ENCODE data around the gene CSMD2. TPM values are rescaled to one million over a fixed set of nuclear protein-coding genes. Genes with fewer than 3 reads are reported as not detected.

The CSMD2 gene
- total and polyA plus RNA-seq, 2 of the 4 experiments (the other 2 are of a cell fraction): under 0.01 to 0.36 TPM

- Histone ChIP-seq H3K9me3 (ENCODE audit: control insufficient read depth, insufficient read depth, low read length) (peaks cover 42% of the 10 kb centered on the region), H3K9ac (ENCODE audit: low read depth, low read length) (no peak overlapping the region), H3K4me2 (ENCODE audit: low read depth, low read length) (no peak overlapping the region), H2AK9ac (replicated peaks; ENCODE audit: low read depth, low read length, poor library complexity) (no peak overlapping the region), H3K9me1 (ENCODE audit: insufficient read depth, low read length) (no peaks in the 10 kb centered on the region), H2BK5ac (ENCODE audit: low read depth, low read length, poor library complexity, severe bottlenecking) (no peak overlapping the region), H3K4me3 (ENCODE audit: insufficient read depth, low read depth, low read length) (no peak overlapping the region), H4K8ac (ENCODE audit: low read depth in 2 of 2, low read length in 2 of 2) (no peak overlapping the region), H2AFZ (replicated peaks; ENCODE audit: low read length, poor library complexity) (no peak overlapping the region), H2BK15ac (ENCODE audit: low read depth, low read length) (no peak overlapping the region), H2BK20ac (ENCODE audit: low read depth, low read length) (no peak overlapping the region), H3K4me1 (ENCODE audit: control insufficient read depth, insufficient read depth, low read length) (no peaks in the 10 kb centered on the region), H3K4ac (ENCODE audit: low read depth, low read length) (no peak overlapping the region), H2BK120ac (ENCODE audit: low read depth, low read length) (no peak overlapping the region), H4K20me1 (ENCODE audit: insufficient read depth, low read length) (no peaks in the 10 kb centered on the region), H4K91ac (ENCODE audit: insufficient read depth, low read depth, low read length) (no peak overlapping the region), H3K79me1 (ENCODE audit: low read depth in 1 of 2, low read length in 2 of 2) (no peaks in the 10 kb centered on the region), H3K56ac (ENCODE audit: extremely low read depth, insufficient read depth, low read length) (no peak overlapping the region), H3K18ac (ENCODE audit: low read depth, low read length) (no peak overlapping the region), H3K36me3 (ENCODE audit: control insufficient read depth, insufficient read depth, low read length) (peaks cover 30% of the 10 kb centered on the region), H2AK5ac (ENCODE audit: low read depth, low read length) (no peak overlapping the region), H3K27me3 (ENCODE audit: control insufficient read depth, insufficient read depth, low read length) (no peaks in the 10 kb centered on the region), H3K14ac (replicated peaks; ENCODE audit: low read depth, low read length) (no peak overlapping the region), H3K27ac (ENCODE audit: insufficient read depth, low read length) (no peak overlapping the region), H3K23ac (ENCODE audit: low read depth, low read length) (no peak overlapping the region), H4K5ac (ENCODE audit: low read depth, low read length) (no peak overlapping the region)
- intact Hi-C loops (cut with micrococcal nuclease) (no loop called here), in situ Hi-C loops (cut with MboI; ENCODE audit: low sequenced_read_pairs) (no loop called here), dilution Hi-C loops (cut with HindIII; ENCODE audit: low sequenced_read_pairs, unreplicated experiment) (no loop called here)
- no peak for DNase-seq
- TF ChIP-seq MAFK (IDR thresholded peaks at IDR 0.05; ENCODE audit: low read depth, low read length) (no peak), SMC3 (IDR thresholded peaks at IDR 0.05; ENCODE audit: low read depth, low read length) (no peak), RAD21 (IDR thresholded peaks at IDR 0.05; ENCODE audit: low read length) (no peak), CHD1 (IDR thresholded peaks at IDR 0.05; ENCODE audit: low read depth, low read length) (no peak), RFX5 (IDR thresholded peaks at IDR 0.05; ENCODE audit: low read depth, low read length) (no peak), FOS (IDR thresholded peaks at IDR 0.05; ENCODE audit: low read depth, low read length) (no peak), POLR2A (IDR thresholded peaks at IDR 0.05; ENCODE audit: low read depth, low read length) (no peak), MXI1 (IDR thresholded peaks at IDR 0.05; ENCODE audit: borderline replicate concordance, low read depth, low read length) (no peak), USF2 (IDR thresholded peaks at IDR 0.05; ENCODE audit: low read depth, low read length) (no peak), MAZ (IDR thresholded peaks at IDR 0.05; ENCODE audit: borderline replicate concordance, low read depth, low read length) (no peak), BHLHE40 (IDR thresholded peaks at IDR 0.05; ENCODE audit: low read depth, low read length) (no peak), RCOR1 (IDR thresholded peaks at IDR 0.05; ENCODE audit: insufficient replicate concordance, low read length) (no peak), ELK1 (IDR thresholded peaks at IDR 0.05; ENCODE audit: borderline replicate concordance, low read depth, low read length) (no peak), NFE2L2 (IDR thresholded peaks at IDR 0.05; ENCODE audit: low read depth, low read length) (no peak), CTCF (conservative IDR thresholded peaks at IDR 0.05; ENCODE audit: low read depth, low read length) (no peak), CEBPB (IDR thresholded peaks at IDR 0.05; ENCODE audit: low read depth, low read length) (no peak)
- ChIA-PET POLR2A (ENCODE audit: unreplicated experiment) (no interaction called here), CTCF (no interaction called here)
- ATAC-seq (ENCODE audit: low read depth): no peak
- no TSS peak for BruUV-seq (replicated peaks)
- 100% methylated on average over 1 of the region's 1 CpG; no CpG with 5 or more reads in 1 of the 2 experiments for WGBS, 2 experiments (ENCODE audit: extremely low coverage in 2 of 2, insufficient read length in 1 of 2)
Measured at GRCh38 chr1:33497410-33497809, 667.6 kb downstream of the CSMD2 start.
